ENCODE measurements around the gene PGLYRP3. TPM values are rescaled to one million over a fixed set of nuclear protein-coding genes. Genes with fewer than 3 reads are reported as not detected.

Gene PGLYRP3
- total RNA-seq, 1 donor from 2014 or later, result not detected

- peaks cover 5% of the 10 kb centered on the region for H3K27me3 ChIP-seq (ENCODE audit: insufficient read depth, low read length)
- no peak overlapping the region for H3K9ac ChIP-seq (ENCODE audit: low read length)
- H3K4me1 Mint-ChIP-seq (ENCODE audit: low read depth, unreplicated experiment), result no peaks in the 10 kb centered on the region
- H3K4me2 ChIP-seq (ENCODE audit: low read length), result no peak overlapping the region
- no peak overlapping the region for H3K27ac Mint-ChIP-seq (ENCODE audit: unreplicated experiment)
- H2AFZ ChIP-seq (ENCODE audit: low read depth, low read length), result no peak overlapping the region
- H3K27ac ChIP-seq (ENCODE audit: low read depth, low read length), result no peak overlapping the region
- no peak overlapping the region for H3K4me3 ChIP-seq (ENCODE audit: insufficient read depth, low read depth, low read length)
- TF ChIP-seq CTCF (IDR thresholded peaks at IDR 0.05; ENCODE audit: insufficient read depth, low read depth, low read length) (no peak), EZH2 (IDR thresholded peaks at IDR 0.05; ENCODE audit: insufficient read depth, low read length) (no peak)
- H3K4me3 Mint-ChIP-seq (ENCODE audit: unreplicated experiment), result no peak overlapping the region
- peaks cover 37% of the 10 kb centered on the region for H3K27me3 Mint-ChIP-seq (ENCODE audit: low read depth, unreplicated experiment)
- no peak for FAIRE-seq
- H3K79me2 ChIP-seq (ENCODE audit: insufficient read depth, low read length), result no peaks in the 10 kb centered on the region
- no peaks in the 10 kb centered on the region for H3K36me3 ChIP-seq (ENCODE audit: insufficient read depth, low read length)
- no peak for DNase-seq (ENCODE audit: low read depth)
- no peaks in the 10 kb centered on the region for H3K9me3 ChIP-seq (ENCODE audit: insufficient read depth, low read depth, low read length)
- no peaks in the 10 kb centered on the region for H3K9me3 Mint-ChIP-seq (ENCODE audit: unreplicated experiment)
- H3K4me1 ChIP-seq (ENCODE audit: insufficient read depth, low read length), result no peaks in the 10 kb centered on the region
- peaks cover 1% of the 10 kb centered on the region for H3K36me3 Mint-ChIP-seq (ENCODE audit: low read depth, unreplicated experiment)
- no peaks in the 10 kb centered on the region for H4K20me1 ChIP-seq (ENCODE audit: insufficient read depth, low read length)
Measured at GRCh38 chr1:153354515-153355193, 41.9 kb upstream of the PGLYRP3 start.

DNA sequence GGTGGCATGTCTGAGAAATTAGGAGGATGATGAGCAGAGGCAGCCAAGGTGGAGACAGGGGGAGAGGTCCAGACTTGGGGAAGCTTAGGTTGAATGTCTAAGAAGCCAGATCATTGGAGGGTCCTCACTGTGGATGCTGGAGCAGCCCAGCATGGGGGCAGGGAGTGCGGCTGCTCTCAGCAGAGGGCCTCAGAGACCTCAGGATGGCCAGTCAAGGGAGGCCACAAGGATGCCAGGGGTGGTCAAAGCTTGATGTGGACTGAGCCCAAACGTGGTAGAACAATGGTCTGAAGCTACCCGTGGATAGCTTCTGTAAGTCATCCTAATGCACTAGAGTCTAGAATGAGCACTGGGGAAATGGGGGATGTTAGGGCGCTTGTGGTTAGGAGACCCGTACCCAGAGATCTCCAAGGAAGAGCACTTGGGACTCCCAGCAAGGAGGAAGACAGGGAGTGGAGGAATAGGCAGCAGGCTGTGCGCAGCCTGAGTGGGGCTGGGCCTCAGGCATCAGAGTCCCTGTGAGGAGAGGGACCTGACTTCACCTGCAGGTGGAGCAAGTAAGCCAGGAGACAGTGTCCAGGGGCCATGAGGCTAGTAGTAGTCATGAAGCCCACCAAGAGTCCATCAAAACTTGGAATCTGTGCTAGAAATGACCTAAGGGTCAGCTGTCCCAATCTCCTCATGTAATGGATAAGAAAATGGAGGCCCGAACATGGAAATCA lies 40.6 kb upstream of the PGLYRP3 start:
- H3K9me3 ChIP-seq (ENCODE audit: insufficient read depth, low read depth, low read length), result no peaks in the 10 kb centered on the region
- no peaks in the 10 kb centered on the region for H4K20me1 ChIP-seq (ENCODE audit: insufficient read depth, low read length)
- no peak overlapping the region for H3K4me3 ChIP-seq (ENCODE audit: insufficient read depth, low read depth, low read length)
- no peaks in the 10 kb centered on the region for H3K4me1 ChIP-seq (ENCODE audit: insufficient read depth, low read length)
- H3K36me3 ChIP-seq (ENCODE audit: insufficient read depth, low read length), result no peaks in the 10 kb centered on the region
- peaks cover 43% of the 10 kb centered on the region for H3K27me3 Mint-ChIP-seq (ENCODE audit: low read depth, unreplicated experiment)
- no peak overlapping the region for H3K4me2 ChIP-seq (ENCODE audit: low read length)
- H3K9ac ChIP-seq (ENCODE audit: low read length), result no peak overlapping the region
- no peaks in the 10 kb centered on the region for H3K79me2 ChIP-seq (ENCODE audit: insufficient read depth, low read length)
- no peak overlapping the region for H3K27ac Mint-ChIP-seq (ENCODE audit: unreplicated experiment)
- no peak overlapping the region for H3K4me3 Mint-ChIP-seq (ENCODE audit: unreplicated experiment)
- H3K36me3 Mint-ChIP-seq (ENCODE audit: low read depth, unreplicated experiment), result peaks cover 1% of the 10 kb centered on the region
- H3K9me3 Mint-ChIP-seq (ENCODE audit: unreplicated experiment), result no peaks in the 10 kb centered on the region
- FAIRE-seq, result no peak
- peak; percentile 2 for DNase-seq (ENCODE audit: low read depth)
- H2AFZ ChIP-seq (ENCODE audit: low read depth, low read length), result no peak overlapping the region
- TF ChIP-seq CTCF (IDR thresholded peaks at IDR 0.05; ENCODE audit: insufficient read depth, low read depth, low read length), result peak; percentile 29
- TF ChIP-seq EZH2 (IDR thresholded peaks at IDR 0.05; ENCODE audit: insufficient read depth, low read length), result no peak
- peaks cover 7% of the 10 kb centered on the region for H3K27me3 ChIP-seq (ENCODE audit: insufficient read depth, low read length)
- no peaks in the 10 kb centered on the region for H3K4me1 Mint-ChIP-seq (ENCODE audit: low read depth, unreplicated experiment)
- no peak overlapping the region for H3K27ac ChIP-seq (ENCODE audit: low read depth, low read length)

DNA sequence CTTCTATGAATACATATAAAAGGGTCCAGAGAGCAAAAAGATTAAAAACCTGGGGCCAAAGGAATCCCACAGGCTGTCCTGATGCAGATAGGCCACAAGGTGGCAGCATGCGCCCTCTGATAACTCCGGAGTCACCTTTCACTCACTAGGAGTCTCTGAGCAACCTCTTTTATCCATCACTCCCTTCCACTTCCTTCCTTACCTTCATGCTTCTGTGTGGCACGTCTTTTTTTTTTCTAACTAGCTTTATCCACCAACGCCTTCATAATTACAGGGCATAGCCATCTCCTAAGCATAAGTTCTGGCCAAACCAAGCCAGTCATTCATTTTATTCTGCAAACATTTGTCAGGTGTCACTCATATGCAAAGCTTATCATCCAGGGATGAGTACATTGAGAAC lies 39.8 kb upstream of the PGLYRP3 start:
- H3K4me1 Mint-ChIP-seq (ENCODE audit: low read depth, unreplicated experiment), result no peaks in the 10 kb centered on the region
- H3K79me2 ChIP-seq (ENCODE audit: insufficient read depth, low read length), result no peaks in the 10 kb centered on the region
- no peak overlapping the region for H3K27ac ChIP-seq (ENCODE audit: low read depth, low read length)
- TF ChIP-seq EZH2 (IDR thresholded peaks at IDR 0.05; ENCODE audit: insufficient read depth, low read length), result no peak
- peak; percentile 98 for TF ChIP-seq CTCF (IDR thresholded peaks at IDR 0.05; ENCODE audit: insufficient read depth, low read depth, low read length)
- H3K9me3 Mint-ChIP-seq (ENCODE audit: unreplicated experiment), result no peaks in the 10 kb centered on the region
- no peak overlapping the region for H2AFZ ChIP-seq (ENCODE audit: low read depth, low read length)
- H3K4me2 ChIP-seq (ENCODE audit: low read length), result no peak overlapping the region
- H3K36me3 ChIP-seq (ENCODE audit: insufficient read depth, low read length), result no peaks in the 10 kb centered on the region
- H3K27me3 Mint-ChIP-seq (ENCODE audit: low read depth, unreplicated experiment), result peaks cover 43% of the 10 kb centered on the region
- no peaks in the 10 kb centered on the region for H3K36me3 Mint-ChIP-seq (ENCODE audit: low read depth, unreplicated experiment)
- DNase-seq (ENCODE audit: low read depth) (peak; percentile 30), FAIRE-seq (no peak)
- H4K20me1 ChIP-seq (ENCODE audit: insufficient read depth, low read length), result no peaks in the 10 kb centered on the region
- H3K4me1 ChIP-seq (ENCODE audit: insufficient read depth, low read length), result no peaks in the 10 kb centered on the region
- H3K9me3 ChIP-seq (ENCODE audit: insufficient read depth, low read depth, low read length), result no peaks in the 10 kb centered on the region
- H3K27me3 ChIP-seq (ENCODE audit: insufficient read depth, low read length), result peaks cover 7% of the 10 kb centered on the region
- no peak overlapping the region for H3K27ac Mint-ChIP-seq (ENCODE audit: unreplicated experiment)
- H3K9ac ChIP-seq (ENCODE audit: low read length), result no peak overlapping the region
- H3K4me3 ChIP-seq (ENCODE audit: insufficient read depth, low read depth, low read length), result no peak overlapping the region
- H3K4me3 Mint-ChIP-seq (ENCODE audit: unreplicated experiment), result no peak overlapping the region
